HepG2 (cell line): ENCODE measurements around the gene SDC3. TPM values are rescaled to one million over a fixed set of nuclear protein-coding genes. Genes with fewer than 3 reads are reported as not detected.

Source experiments
- CREM ChIP-seq, 2 experiments: sonication (generic) in 1 of 2; formaldehyde crosslinking in 1 of 2; IDR thresholded peaks; 2 replicates each; pipeline versions ENCODE4 v1.4.0 to v1.6.1; 2016 to 2020; ENCODE audit warnings: antibody characterized with exemption in 1 of 2, mild to moderate bottlenecking in 1 of 2, missing genetic modification reagents in 1 of 2
- DRAP1 ChIP-seq: IDR thresholded peaks from 2 replicates; pipeline ENCODE4 v1.6.1; 2016; ENCODE audit warnings: missing genetic modification reagents, missing compliant biosample characterization
- GABPA ChIP-seq, 2 experiments: IDR thresholded peaks; 2 replicates each; pipeline ENCODE4 v1.6.1; 2011 to 2016; ENCODE audit warnings: low read depth in 2 of 2, low read length in 1 of 2, missing biosample characterization in 1 of 2, missing genetic modification characterization in 1 of 2
- HBP1 ChIP-seq: IDR thresholded peaks from 2 replicates; pipeline ENCODE4 v1.6.1; 2016; ENCODE audit warnings: low read depth, control low read depth
- MED1 ChIP-seq: sonication (generic); formaldehyde crosslinking; IDR thresholded peaks from 2 replicates; pipeline ENCODE4 v1.4.0; 2020; ENCODE audit warnings: missing genetic modification reagents
- MIER2 ChIP-seq: IDR thresholded peaks from 2 replicates; pipeline ENCODE4 v1.6.1; 2016; ENCODE audit warnings: missing biosample characterization, missing genetic modification reagents
- NRL ChIP-seq: sonication (generic); formaldehyde crosslinking; IDR thresholded peaks from 2 replicates; pipeline ENCODE4 v1.5.0; 2020; ENCODE audit warnings: missing genetic modification reagents, mild to moderate bottlenecking, moderate library complexity, borderline replicate concordance
- RFX3 ChIP-seq: IDR thresholded peaks from 2 replicates; pipeline ENCODE4 v1.6.1; 2016; ENCODE audit warnings: missing biosample characterization, missing genetic modification reagents
- RXRB ChIP-seq: IDR thresholded peaks from 2 replicates; pipeline ENCODE4 v1.6.1; 2016; ENCODE audit warnings: borderline replicate concordance, missing genetic modification reagents, missing compliant biosample characterization
- SMYD3 ChIP-seq: sonication (generic); formaldehyde crosslinking; IDR thresholded peaks from 2 replicates; pipeline ENCODE4 v1.8.1; 2023; ENCODE audit warnings: mild to moderate bottlenecking, missing genetic modification reagents
- SOX6 ChIP-seq, 2 experiments: fragments of 450-650 bp in 1 of 2; sonication (generic) in 1 of 2; formaldehyde crosslinking in 1 of 2; IDR thresholded peaks; 2 replicates each; pipeline versions ENCODE4 v1.4.0 to v1.6.1; 2017 to 2020; ENCODE audit warnings: antibody characterized with exemption in 1 of 2, mild to moderate bottlenecking in 1 of 2, missing genetic modification reagents in 1 of 2
- SRSF1 ChIP-seq: fragments of 200-400 bp; formaldehyde crosslinking; optimal IDR thresholded peaks from 2 replicates; pipeline ENCODE3; 2017; ENCODE audit warnings: mild to moderate bottlenecking, low read depth, low read length, moderate library complexity
- TIGD3 ChIP-seq: sonication (generic); formaldehyde crosslinking; IDR thresholded peaks from 2 replicates; pipeline ENCODE4 v1.5.1; 2020; ENCODE audit warnings: mild to moderate bottlenecking, missing genetic modification reagents, borderline replicate concordance
- YEATS4 ChIP-seq: sonication (generic); formaldehyde crosslinking; IDR thresholded peaks from 2 replicates; pipeline ENCODE4 v1.4.0; 2020; ENCODE audit warnings: missing genetic modification reagents, borderline replicate concordance
- YY1 ChIP-seq: IDR thresholded peaks from 2 replicates; pipeline ENCODE4 v1.6.1; 2011; ENCODE audit warnings: low read length, low read depth, moderate library complexity, mild to moderate bottlenecking; ENCODE audit not compliant: insufficient read depth, insufficient replicate concordance
- ZFP1 ChIP-seq: IDR thresholded peaks from 2 replicates; pipeline ENCODE4 v1.6.1; 2016
- ZFP36L1 ChIP-seq: sonication (generic); formaldehyde crosslinking; IDR thresholded peaks from 2 replicates; pipeline ENCODE4 v1.8.0; 2022; ENCODE audit warnings: mild to moderate bottlenecking, missing genetic modification reagents, moderate library complexity
- ZNF121 ChIP-seq: sonication (generic); formaldehyde crosslinking; IDR thresholded peaks from 2 replicates; pipeline ENCODE4 v1.5.0; 2020; ENCODE audit warnings: mild to moderate bottlenecking, missing genetic modification reagents
- ZNF143 ChIP-seq: sonication (generic); formaldehyde crosslinking; IDR thresholded peaks from 2 replicates; pipeline ENCODE4 v1.4.0; 2020; ENCODE audit warnings: missing genetic modification reagents
- ZNF549 ChIP-seq: sonication (generic); formaldehyde crosslinking; IDR thresholded peaks from 2 replicates; pipeline ENCODE4 v1.5.0; 2020; ENCODE audit warnings: missing genetic modification reagents
- polyA plus RNA-seq, 8 experiments: library from polyadenylated mRNA; depleted of rRNA in 3 of 8; stranded (reverse) in 7 of 8; unstranded in 1 of 8; fragments of >200 nt; fragmentation: Illumina TruSeq in 4 of 8; extraction: Trizol in 4 of 8; gene quantifications; 2 replicates each; pipeline versions ENCODE4 v1.2.1 to v1.2.3, GENCODE V29; 2011 to 2016; ENCODE audit warnings: low read depth in 4 of 8, missing spikeins in 1 of 8, mixed read lengths in 1 of 8; ENCODE audit not compliant: insufficient read depth in 1 of 8
- total RNA-seq, 5 experiments: library from RNA; depleted of rRNA; stranded (reverse); fragments of >200 nt; fragmentation: Illumina TruSeq; extraction: Trizol; gene quantifications; 2 replicates each; pipeline ENCODE4 v1.2.3, GENCODE V29; 2016; ENCODE audit warnings: low read depth in 1 of 5

The SDC3 gene
- total and polyA plus RNA-seq, 2 of the 13 experiments (the other 11 are each of a cell fraction or from before 2014, with no cell fraction given), result 0.49 to 0.84 TPM

- TF ChIP-seq YY1, result peak; percentile 77
- TF ChIP-seq SMYD3 (CRISPR knock-in tag), result no peak
- peak; percentile 60; the same call in 1 of the 2 replicates for TF ChIP-seq ZNF143 (CRISPR knock-in tag)
- no peak for TF ChIP-seq ZFP36L1 (CRISPR knock-in tag)
- TF ChIP-seq TIGD3 (CRISPR knock-in tag), result no peak
- no peak for TF ChIP-seq ZFP1 (CRISPR knock-in tag)
- 0 out of 2 replicates have a peak, but pooled peaks have one; percentile 37 for TF ChIP-seq YEATS4
- TF ChIP-seq SRSF1, result peak; percentile 42
- 0 out of 2 replicates have a peak, but pooled peaks have one; percentile 20 for TF ChIP-seq MIER2 (CRISPR knock-in tag)
- 0 out of 2 replicates have a peak, but pooled peaks have one; percentile 21 for TF ChIP-seq DRAP1
- TF ChIP-seq HBP1 (CRISPR knock-in tag), result 0 out of 2 replicates have a peak, but pooled peaks have one; percentile 34
- TF ChIP-seq NRL (CRISPR knock-in tag), result no peak
- TF ChIP-seq GABPA (IDR thresholded peaks at IDR 0.05; ENCODE audit: low read depth, low read length), result peak; percentile 64
- peak; percentile 85 for TF ChIP-seq GABPA (CRISPR knock-in tag; IDR thresholded peaks at IDR 0.05; ENCODE audit: low read depth)
- peak; percentile 74; the same call in 1 of the 2 replicates for TF ChIP-seq RFX3
- TF ChIP-seq ZNF121 (CRISPR knock-in tag), result 0 out of 2 replicates have a peak, but pooled peaks have one; percentile 36
- no peak for TF ChIP-seq ZNF549 (CRISPR knock-in tag)
- peak; percentile 32; the same call in 1 of the 2 replicates for TF ChIP-seq MED1 (CRISPR knock-in tag)
- TF ChIP-seq RXRB (CRISPR knock-in tag), result peak; percentile 50; the same call in 1 of the 2 replicates
- TF ChIP-seq SOX6 (IDR thresholded peaks at IDR 0.05), result no peak
- peak; percentile 87 for TF ChIP-seq SOX6 (CRISPR knock-in tag; IDR thresholded peaks at IDR 0.05)
- TF ChIP-seq CREM (IDR thresholded peaks at IDR 0.05), result peak; percentile 50
- TF ChIP-seq CREM (CRISPR knock-in tag; IDR thresholded peaks at IDR 0.05), result no peak
Measured at GRCh38 chr1:30847358-30847972, 61.1 kb downstream of the SDC3 start (continued).
